Epithelial cell of proximal tubule (primary cell): Measurements from ENCODE around the gene LMBR1. TPM values are rescaled to one million over a fixed set of nuclear protein-coding genes. Genes with fewer than 3 reads are reported as not detected.
"Not testable (repeated sequence)": the region's sequence is repeated elsewhere in the genome, so short reads cannot be mapped to it uniquely, and the experiment has no call there.

Experiments
- DNase-seq: peaks from one replicate; pipeline ENCODE4 v3.0.0-alpha.2; 2011; ENCODE audit warnings: low read depth
- H3K4me3 ChIP-seq: 2 replicates; pipeline ENCODE4 v1.5.1; 2011; ENCODE audit warnings: low read depth, mild to moderate bottlenecking, low read length
- total RNA-seq: library from RNA; depleted of rRNA; stranded (reverse); fragments of >200 nt; gene quantifications from 2 replicates; pipeline ENCODE4 v1.2.3, GENCODE V29; 2015
- TF ChIP-seq, protein P1 (sequence below): conservative IDR thresholded peaks from 2 replicates; pipeline ENCODE4 v1.5.1; 2012; ENCODE audit warnings: low read depth, mild to moderate bottlenecking, low read length

LMBR1 gene
- total RNA-seq, 1 donor from 2014 or later = 34.6 TPM

DNA sequence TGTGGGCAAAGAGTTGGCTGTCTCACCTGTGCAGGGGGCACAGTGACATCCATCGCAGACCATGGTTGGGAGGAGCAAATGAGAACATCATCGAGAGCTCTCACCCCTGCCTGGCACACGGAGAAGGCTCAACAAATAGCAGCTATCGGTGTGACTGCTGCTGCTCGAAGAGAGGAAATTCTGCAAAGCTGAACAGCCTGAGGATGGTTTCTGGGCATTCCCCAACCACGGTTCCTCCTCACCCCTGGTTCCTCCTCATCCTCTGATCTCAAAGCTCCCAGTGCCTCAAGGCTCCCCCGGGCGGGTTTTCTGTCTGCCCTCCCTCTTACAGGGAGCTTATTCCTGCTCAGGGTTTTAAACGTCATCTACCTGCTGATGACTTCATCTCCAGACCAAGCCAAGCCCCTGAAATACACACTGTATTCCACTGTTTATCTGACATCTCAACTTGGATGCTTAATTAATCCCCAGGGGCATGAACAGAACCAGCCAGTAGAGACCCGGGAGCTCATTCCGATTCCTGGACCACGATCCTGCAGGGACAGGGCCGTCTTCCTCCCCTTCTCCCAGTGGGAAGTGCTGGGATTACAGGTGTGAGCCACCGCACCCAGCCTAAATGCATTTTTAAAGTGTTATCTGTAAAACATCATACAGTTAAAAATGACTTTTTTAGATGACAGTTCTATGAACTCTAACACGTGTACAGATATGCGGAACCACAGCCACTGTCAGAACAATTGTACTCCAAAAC lies 37.0 kb upstream of the LMBR1 start:
- DNase-seq = no peak
- TF ChIP-seq, protein P1, sequence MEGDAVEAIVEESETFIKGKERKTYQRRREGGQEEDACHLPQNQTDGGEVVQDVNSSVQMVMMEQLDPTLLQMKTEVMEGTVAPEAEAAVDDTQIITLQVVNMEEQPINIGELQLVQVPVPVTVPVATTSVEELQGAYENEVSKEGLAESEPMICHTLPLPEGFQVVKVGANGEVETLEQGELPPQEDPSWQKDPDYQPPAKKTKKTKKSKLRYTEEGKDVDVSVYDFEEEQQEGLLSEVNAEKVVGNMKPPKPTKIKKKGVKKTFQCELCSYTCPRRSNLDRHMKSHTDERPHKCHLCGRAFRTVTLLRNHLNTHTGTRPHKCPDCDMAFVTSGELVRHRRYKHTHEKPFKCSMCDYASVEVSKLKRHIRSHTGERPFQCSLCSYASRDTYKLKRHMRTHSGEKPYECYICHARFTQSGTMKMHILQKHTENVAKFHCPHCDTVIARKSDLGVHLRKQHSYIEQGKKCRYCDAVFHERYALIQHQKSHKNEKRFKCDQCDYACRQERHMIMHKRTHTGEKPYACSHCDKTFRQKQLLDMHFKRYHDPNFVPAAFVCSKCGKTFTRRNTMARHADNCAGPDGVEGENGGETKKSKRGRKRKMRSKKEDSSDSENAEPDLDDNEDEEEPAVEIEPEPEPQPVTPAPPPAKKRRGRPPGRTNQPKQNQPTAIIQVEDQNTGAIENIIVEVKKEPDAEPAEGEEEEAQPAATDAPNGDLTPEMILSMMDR = no peak
- no peak overlapping the region for H3K4me3 ChIP-seq

DNA sequence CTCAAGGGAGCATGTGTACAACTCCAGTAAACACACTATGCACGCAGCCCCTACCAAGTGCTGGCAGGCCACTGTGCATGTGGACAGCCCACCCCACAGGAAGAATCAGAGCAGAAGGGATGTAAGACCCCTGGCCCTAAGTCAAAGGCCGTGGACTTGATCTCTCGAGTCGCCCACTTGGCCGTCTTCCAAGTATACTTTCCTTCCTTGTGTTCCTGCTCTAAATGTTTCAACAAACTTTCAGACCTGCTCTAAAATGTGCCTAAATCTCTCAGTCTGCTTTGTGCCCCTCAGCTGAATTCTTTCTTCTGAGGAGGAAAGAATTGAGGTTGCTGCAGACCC lies 35.4 kb upstream of the LMBR1 start:
- TF ChIP-seq, protein P1 = no peak
- DNase-seq = no peak
- H3K4me3 ChIP-seq = no peak overlapping the region

GRCh38 chr7:156927571-156928405 lies 34.8 kb upstream of the LMBR1 start:
- DNase-seq = no peak
- TF ChIP-seq, protein P1 = no peak
- no peak overlapping the region for H3K4me3 ChIP-seq

GRCh38 chr7:156925821-156926220 lies 32.8 kb upstream of the LMBR1 start:
- H3K4me3 ChIP-seq, DNase-seq: not testable (repeated sequence)

DNA sequence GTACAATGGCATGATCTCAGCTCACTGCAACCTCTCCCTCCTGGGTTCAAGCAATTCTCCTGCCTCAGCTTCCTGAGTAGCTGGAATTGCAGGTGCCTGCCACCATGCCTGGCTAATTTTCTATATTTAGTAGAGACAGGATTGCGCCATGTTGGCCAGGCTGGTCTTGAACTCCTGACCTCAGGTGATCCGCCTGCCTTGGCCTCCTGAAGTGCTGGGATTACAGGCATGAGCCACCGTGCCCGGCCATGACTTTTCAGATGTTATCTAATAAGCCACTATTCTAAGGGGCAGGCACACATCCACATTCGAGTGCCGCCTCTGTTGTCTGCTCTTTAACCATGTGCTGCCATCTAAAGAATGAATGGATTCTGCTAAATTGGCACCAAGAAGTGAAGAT lies 29.3 kb upstream of the LMBR1 start:
- not testable (repeated sequence) for DNase-seq, H3K4me3 ChIP-seq

GRCh38 chr7:156920487-156921373 lies 27.7 kb upstream of the LMBR1 start:
- H3K4me3 ChIP-seq, DNase-seq: not testable (repeated sequence)

GRCh38 chr7:156920076-156920475 lies 27.1 kb upstream of the LMBR1 start:
- TF ChIP-seq, protein P1 = no peak
- DNase-seq = no peak
- no peak overlapping the region for H3K4me3 ChIP-seq

DNA sequence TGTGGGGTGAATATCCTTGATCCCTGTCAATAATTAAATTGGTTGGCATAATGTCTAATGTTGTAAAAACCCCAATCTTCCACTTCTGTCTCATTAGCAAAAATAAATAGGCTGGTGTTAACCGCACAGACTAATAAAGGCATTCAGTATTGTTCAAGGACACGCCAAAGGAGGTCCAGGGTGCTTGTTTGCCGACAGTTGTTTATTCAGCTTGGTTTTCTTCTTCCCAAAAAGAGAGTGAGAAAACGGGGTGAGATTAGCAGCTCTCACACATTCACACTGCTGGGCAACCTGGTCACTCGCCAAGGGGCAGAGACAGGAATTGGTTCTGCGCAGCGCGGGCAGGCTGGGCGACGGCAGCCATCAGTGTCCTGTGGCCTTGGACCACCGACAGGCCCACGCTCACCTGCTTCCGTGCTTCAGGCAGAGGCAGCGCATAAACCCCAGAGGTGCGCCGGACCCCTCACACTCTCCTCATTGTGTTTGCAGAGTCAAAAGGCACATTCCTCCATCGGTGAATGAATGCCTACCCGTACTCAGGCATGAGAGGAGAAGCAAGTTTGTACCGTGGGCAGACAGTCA lies 26.2 kb upstream of the LMBR1 start:
- TF ChIP-seq, protein P1 = no peak
- DNase-seq = no peak
- no peak overlapping the region for H3K4me3 ChIP-seq
